DOHH2 (cell line): Measurements from ENCODE around the gene NKAPL.

Experiments used
- H3F3A ChIP-seq: fragments of 200-600 bp; sonication (generic), shearing (Covaris generic); 2 replicates; pipeline ENCODE4 v1.6.0; 2016; ENCODE audit warnings: antibody characterized with exemption, mild to moderate bottlenecking; ENCODE audit not compliant: control insufficient read depth, insufficient read depth
- H3K27ac ChIP-seq: fragments of 200-600 bp; sonication (generic); 2 replicates; pipeline ENCODE4 v1.5.1; 2014; ENCODE audit warnings: low read depth, mild to moderate bottlenecking, low read length, moderate library complexity
- H3K27me3 ChIP-seq: fragments of 200-600 bp; sonication (generic); 2 replicates; pipeline ENCODE4 v1.6.1; 2014; ENCODE audit warnings: mild to moderate bottlenecking, low read length, mixed read lengths; ENCODE audit not compliant: control insufficient read depth
- H3K36me3 ChIP-seq: fragments of 200-600 bp; sonication (generic); 2 replicates; pipeline ENCODE4 v1.6.1; 2014; ENCODE audit warnings: mild to moderate bottlenecking, low read length, moderate library complexity, mixed read lengths; ENCODE audit not compliant: control insufficient read depth
- H3K4me1 ChIP-seq: fragments of 200-600 bp; sonication (generic); 2 replicates; pipeline ENCODE4 v1.6.1; 2014; ENCODE audit warnings: mild to moderate bottlenecking, low read length, mixed read lengths; ENCODE audit not compliant: control insufficient read depth
- H3K4me2 ChIP-seq: fragments of 200-600 bp; sonication (generic); 2 replicates; pipeline ENCODE4 v1.6.0; 2014; ENCODE audit warnings: mild to moderate bottlenecking, low read length, moderate library complexity
- H3K4me3 ChIP-seq: fragments of 200-600 bp; sonication (generic); 2 replicates; pipeline ENCODE4 v1.5.1; 2014; ENCODE audit warnings: mild to moderate bottlenecking, low read length, mixed read lengths
- H3K79me2 ChIP-seq: fragments of 200-600 bp; sonication (generic); 2 replicates; pipeline ENCODE4 v1.6.1; 2014; ENCODE audit warnings: mild to moderate bottlenecking, low read length, mixed read lengths; ENCODE audit not compliant: control insufficient read depth
- H3K9me2 ChIP-seq: fragments of 200-600 bp; sonication (generic); replicated peaks from 2 replicates; pipeline ENCODE4 v1.6.1; 2014; ENCODE audit warnings: mild to moderate bottlenecking, low read length, mixed read lengths; ENCODE audit not compliant: control insufficient read depth
- H3K9me3 ChIP-seq: fragments of 200-600 bp; sonication (generic); 2 replicates; pipeline ENCODE4 v1.6.1; 2014; ENCODE audit warnings: antibody characterized with exemption, low read length, mixed read lengths; ENCODE audit not compliant: control insufficient read depth, insufficient read depth
- H4K20me1 ChIP-seq: fragments of 200-600 bp; sonication (generic); 2 replicates; pipeline ENCODE4 v1.6.0; 2014; ENCODE audit warnings: low read depth, mild to moderate bottlenecking, antibody characterized with exemption, low read length, moderate library complexity; ENCODE audit not compliant: control insufficient read depth, insufficient read depth
- EZH2phosphoT487 ChIP-seq: fragments of 200-600 bp; sonication (generic); IDR thresholded peaks from 2 replicates; pipeline ENCODE4 v1.6.1; 2017; ENCODE audit warnings: borderline replicate concordance, mild to moderate bottlenecking, antibody characterized with exemption, low read length, moderate library complexity, mixed read lengths
- TF ChIP-seq, protein P1 (sequence below): fragments of 200-600 bp; sonication (generic); IDR thresholded peaks from one replicate; pipeline ENCODE4 v1.5.1; 2014; ENCODE audit warnings: antibody characterized with exemption, mild to moderate bottlenecking, low read depth, low read length; ENCODE audit not compliant: poor library complexity, severe bottlenecking

The NKAPL gene

DNA sequence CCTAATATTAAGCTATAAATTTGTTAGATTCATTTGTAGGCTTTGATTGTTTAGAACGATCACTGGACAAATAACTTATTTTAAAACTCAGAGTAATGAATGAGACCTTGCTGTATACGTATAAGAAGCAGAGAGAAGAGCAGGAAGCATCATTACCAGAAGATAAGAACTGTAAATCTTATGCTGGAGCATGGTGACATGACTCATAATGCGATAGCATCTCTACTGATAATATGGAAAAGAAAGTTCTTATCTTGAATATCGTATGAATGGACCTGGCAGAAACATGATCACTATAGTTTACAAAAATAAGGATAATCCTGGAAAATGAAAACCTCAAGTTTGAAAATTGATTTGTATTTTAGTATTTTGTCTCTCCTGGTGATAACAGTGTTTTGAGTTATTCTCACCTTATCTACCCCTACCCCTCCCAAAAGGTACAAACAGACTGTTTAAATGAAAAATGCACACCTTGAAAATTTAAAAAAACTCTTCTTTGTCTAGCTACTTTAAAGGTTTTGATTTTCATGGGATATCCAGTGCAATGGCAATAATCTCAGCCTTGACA, 5.8 kb downstream of the NKAPL start:
- Histone ChIP-seq H3K27ac (no peak overlapping the region), H3K4me3 (no peak overlapping the region)
- TF ChIP-seq, protein P1, sequence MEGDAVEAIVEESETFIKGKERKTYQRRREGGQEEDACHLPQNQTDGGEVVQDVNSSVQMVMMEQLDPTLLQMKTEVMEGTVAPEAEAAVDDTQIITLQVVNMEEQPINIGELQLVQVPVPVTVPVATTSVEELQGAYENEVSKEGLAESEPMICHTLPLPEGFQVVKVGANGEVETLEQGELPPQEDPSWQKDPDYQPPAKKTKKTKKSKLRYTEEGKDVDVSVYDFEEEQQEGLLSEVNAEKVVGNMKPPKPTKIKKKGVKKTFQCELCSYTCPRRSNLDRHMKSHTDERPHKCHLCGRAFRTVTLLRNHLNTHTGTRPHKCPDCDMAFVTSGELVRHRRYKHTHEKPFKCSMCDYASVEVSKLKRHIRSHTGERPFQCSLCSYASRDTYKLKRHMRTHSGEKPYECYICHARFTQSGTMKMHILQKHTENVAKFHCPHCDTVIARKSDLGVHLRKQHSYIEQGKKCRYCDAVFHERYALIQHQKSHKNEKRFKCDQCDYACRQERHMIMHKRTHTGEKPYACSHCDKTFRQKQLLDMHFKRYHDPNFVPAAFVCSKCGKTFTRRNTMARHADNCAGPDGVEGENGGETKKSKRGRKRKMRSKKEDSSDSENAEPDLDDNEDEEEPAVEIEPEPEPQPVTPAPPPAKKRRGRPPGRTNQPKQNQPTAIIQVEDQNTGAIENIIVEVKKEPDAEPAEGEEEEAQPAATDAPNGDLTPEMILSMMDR = no peak
- TF ChIP-seq EZH2phosphoT487 = no peak

GRCh38 chr6:28266563-28266961, 7.5 kb downstream of the NKAPL start:
- H3K36me3 ChIP-seq = no peaks in the 10 kb centered on the region
- H3K27ac ChIP-seq = peak overlapping the region; percentile 21
- H3K9me3 ChIP-seq = no peaks in the 10 kb centered on the region
- H4K20me1 ChIP-seq = no peaks in the 10 kb centered on the region
- no peaks in the 10 kb centered on the region for H3K27me3 ChIP-seq
- peak overlapping the region; percentile 81 for H3K4me3 ChIP-seq
- no peaks in the 10 kb centered on the region for H3F3A ChIP-seq
- peaks cover 22% of the 10 kb centered on the region for H3K4me1 ChIP-seq
- no peaks in the 10 kb centered on the region for H3K9me2 ChIP-seq
- TF ChIP-seq, protein P1 = no peak
- no peak for TF ChIP-seq EZH2phosphoT487
- peaks cover 6% of the 10 kb centered on the region for H3K79me2 ChIP-seq
- H3K4me2 ChIP-seq = peak overlapping the region; percentile 77

More for the DNA sequence above, 5.8 kb downstream of the NKAPL start:
- no peaks in the 10 kb centered on the region for H3K27me3 ChIP-seq
- no peaks in the 10 kb centered on the region for H3K9me2 ChIP-seq
- H3K36me3 ChIP-seq = no peaks in the 10 kb centered on the region
- no peaks in the 10 kb centered on the region for H3F3A ChIP-seq
- no peaks in the 10 kb centered on the region for H4K20me1 ChIP-seq
- peaks cover 22% of the 10 kb centered on the region for H3K4me1 ChIP-seq
- H3K9me3 ChIP-seq = no peaks in the 10 kb centered on the region
- H3K79me2 ChIP-seq = peaks cover 6% of the 10 kb centered on the region
- no peak overlapping the region for H3K4me2 ChIP-seq

GRCh38 chr6:28266962-28267694, 8.0 kb downstream of the NKAPL start, which contains the start of gene ZSCAN26:
Gene ZSCAN26, plus strand, starts transcription at chr6:28267143. Its CDS starts 4,777 bp downstream, at chr6:28271920.
- Histone ChIP-seq H3K27ac (peak within 1 kb of the TSS; percentile 21), H4K20me1 (no peaks in the 10 kb centered on the region), H3K79me2 (peaks cover 6% of the 10 kb centered on the region), H3K4me1 (peaks cover 22% of the 10 kb centered on the region), H3K4me2 (peak within 1 kb of the TSS; percentile 77), H3F3A (no peaks in the 10 kb centered on the region), H3K9me2 (no peaks in the 10 kb centered on the region), H3K27me3 (no peaks in the 10 kb centered on the region), H3K36me3 (peaks cover 4% of the 10 kb centered on the region; the same call in 1 of the 2 replicates), H3K9me3 (no peaks in the 10 kb centered on the region), H3K4me3 (peak within 1 kb of the TSS; percentile 81)
- TF ChIP-seq, protein P1 = no peak
- no peak for TF ChIP-seq EZH2phosphoT487
